ENCODE measurements around the gene TRERF1. TPM values are rescaled to one million over a fixed set of nuclear protein-coding genes. Genes with fewer than 3 reads are reported as not detected.

TRERF1 gene
- polyA plus RNA-seq, 3 donors = 0.58 to 10.0 (median 2.0) TPM

DNA sequence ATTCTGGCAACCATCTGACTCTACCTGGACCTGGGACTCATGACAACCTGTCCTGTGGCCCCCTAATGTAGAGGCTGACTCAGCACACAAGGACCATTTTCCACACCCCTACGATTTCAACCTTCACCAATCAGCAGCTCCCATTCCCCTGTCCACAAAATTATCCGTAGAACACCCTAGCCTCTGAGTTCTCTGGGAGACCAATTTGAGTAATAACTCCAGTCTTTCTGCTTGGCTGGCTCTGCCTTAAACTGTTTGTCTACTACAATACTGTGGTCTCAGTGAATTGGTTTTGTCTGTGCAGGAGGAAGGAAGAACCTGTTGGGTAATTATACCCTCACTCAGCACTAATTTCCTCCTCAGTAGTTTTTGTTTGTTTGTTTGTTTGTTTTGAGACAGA is 134.7 kb downstream of the TRERF1 start:
- TF ChIP-seq, protein P1, sequence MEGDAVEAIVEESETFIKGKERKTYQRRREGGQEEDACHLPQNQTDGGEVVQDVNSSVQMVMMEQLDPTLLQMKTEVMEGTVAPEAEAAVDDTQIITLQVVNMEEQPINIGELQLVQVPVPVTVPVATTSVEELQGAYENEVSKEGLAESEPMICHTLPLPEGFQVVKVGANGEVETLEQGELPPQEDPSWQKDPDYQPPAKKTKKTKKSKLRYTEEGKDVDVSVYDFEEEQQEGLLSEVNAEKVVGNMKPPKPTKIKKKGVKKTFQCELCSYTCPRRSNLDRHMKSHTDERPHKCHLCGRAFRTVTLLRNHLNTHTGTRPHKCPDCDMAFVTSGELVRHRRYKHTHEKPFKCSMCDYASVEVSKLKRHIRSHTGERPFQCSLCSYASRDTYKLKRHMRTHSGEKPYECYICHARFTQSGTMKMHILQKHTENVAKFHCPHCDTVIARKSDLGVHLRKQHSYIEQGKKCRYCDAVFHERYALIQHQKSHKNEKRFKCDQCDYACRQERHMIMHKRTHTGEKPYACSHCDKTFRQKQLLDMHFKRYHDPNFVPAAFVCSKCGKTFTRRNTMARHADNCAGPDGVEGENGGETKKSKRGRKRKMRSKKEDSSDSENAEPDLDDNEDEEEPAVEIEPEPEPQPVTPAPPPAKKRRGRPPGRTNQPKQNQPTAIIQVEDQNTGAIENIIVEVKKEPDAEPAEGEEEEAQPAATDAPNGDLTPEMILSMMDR (IDR thresholded peaks at IDR 0.05) = no peak
- peak overlapping the region; percentile 74 to 94 for H3K4me3 Mint-ChIP-seq

DNA sequence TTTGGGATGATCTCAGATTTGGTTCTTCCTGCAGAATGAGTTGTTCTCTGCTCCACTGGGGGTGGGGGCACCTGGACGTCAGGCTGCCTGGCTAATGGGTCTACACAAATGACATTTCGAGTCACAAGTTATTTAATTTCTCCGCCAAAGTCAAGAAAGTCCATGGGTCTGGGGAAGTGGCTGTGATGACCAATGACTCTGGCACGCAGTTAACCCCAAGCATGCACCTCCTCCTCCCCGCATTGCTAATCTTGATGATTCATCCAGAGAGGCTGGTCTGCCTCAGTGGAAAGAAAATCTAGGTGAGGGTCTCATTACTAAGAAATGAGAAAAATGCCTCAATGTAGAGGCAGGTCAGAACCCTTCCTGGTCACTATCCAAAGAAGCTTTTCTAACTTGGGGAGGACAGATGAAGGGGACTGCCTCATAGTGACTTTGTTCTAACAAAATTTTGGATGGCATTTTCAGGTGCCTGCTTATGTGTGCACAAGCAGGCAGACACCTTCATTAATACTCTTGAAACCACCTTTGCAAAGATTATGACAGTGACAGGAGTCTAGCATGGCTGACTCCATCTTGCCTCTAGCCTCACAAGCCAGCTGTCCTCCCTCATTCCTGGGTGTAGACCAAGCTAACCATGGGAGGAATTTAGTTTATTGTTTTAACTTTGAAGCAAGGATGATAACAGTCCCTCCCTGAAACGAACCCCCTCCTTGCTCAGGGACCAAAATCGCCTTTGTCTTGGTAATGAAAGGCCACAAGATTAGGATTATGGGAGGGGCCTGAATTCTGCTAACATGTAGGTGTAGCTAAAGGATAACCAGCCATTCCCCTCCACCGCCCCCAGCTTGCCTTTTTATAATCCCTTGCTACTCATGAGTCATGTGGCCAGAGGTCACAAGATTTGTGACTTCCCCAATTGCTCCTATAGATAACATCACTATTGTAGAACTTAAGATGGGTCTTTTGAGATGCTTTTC is 135.4 kb downstream of the TRERF1 start:
- Histone ChIP-seq H3K27me3 (ENCODE audit: control insufficient read depth in 2 of 2, insufficient read depth in 2 of 2, low read length in 2 of 2) (no peaks in the 10 kb centered on the region), H3K4me2 (replicated peaks; ENCODE audit: extremely low read depth, low read length, poor library complexity, severe bottlenecking) (peak overlapping the region; percentile 69), H3K9me3 (replicated peaks in 1 of 2; ENCODE audit: control insufficient read depth in 1 of 2, insufficient read depth in 1 of 2, low read length in 2 of 2) (no peaks in the 10 kb centered on the region), H4K20me1 (ENCODE audit: insufficient read depth, low read length) (no peaks in the 10 kb centered on the region), H3K27ac (ENCODE audit: low read depth in 1 of 2, low read length in 2 of 2) (peak overlapping the region; percentile 96 to 100), H3K36me3 (replicated peaks in 1 of 2; ENCODE audit: control insufficient read depth in 1 of 2, insufficient read depth in 2 of 2, low read length in 2 of 2) (peaks cover 4 to 12% of the 10 kb centered on the region in 2 donors), H2AFZ (ENCODE audit: insufficient read depth, low read depth, low read length, poor library complexity, severe bottlenecking) (peak overlapping the region; percentile 7), H3K79me2 (ENCODE audit: insufficient read depth, low read length) (peaks cover 81% of the 10 kb centered on the region), H3K9ac (ENCODE audit: insufficient read depth, low read length, poor library complexity, severe bottlenecking) (peak overlapping the region; percentile 75), H3K4me3 (replicated peaks in 1 of 3; ENCODE audit: low read depth in 2 of 3, low read length in 3 of 3) (peak overlapping the region in 1 of 3 experiments; percentile 33), H3K4me1 (ENCODE audit: control insufficient read depth in 1 of 2, insufficient read depth in 2 of 2, low read length in 2 of 2) (peaks cover 49 to 67% of the 10 kb centered on the region in 2 donors)
- Mint-ChIP-seq H3K4me1 (peaks cover 74% of the 10 kb centered on the region), H3K36me3 (peaks cover 11 to 17% of the 10 kb centered on the region in 2 donors), H3K27ac (peak overlapping the region; percentile 99 to 100 (median 100)), H3K4me3 (peak overlapping the region; percentile 74 to 94), H3K9me3 (peaks cover 2 to 3% (median 3%) of the 10 kb centered on the region in 7 donors), H3K27me3 (ENCODE audit: low read depth in 3 of 3) (peaks cover 0 to 2% (median 0%) of the 10 kb centered on the region in 3 donors)
- TF ChIP-seq, protein P1 (IDR thresholded peaks at IDR 0.05) = no peak
- intact Hi-C loops (cut with micrococcal nuclease) = loop anchor here (2.0 to 10.0 kb wide), 5 partner anchors 21 to 229 kb away; no protein-coding TSS in a partner anchor
- DNase-seq = peak; percentile 91 to 97 (median 92)
- WGBS (ENCODE audit: insufficient coverage) = 11% methylated on average over 2 of the region's 8 CpGs

More for the DNA sequence above, 134.7 kb downstream of the TRERF1 start:
- peak overlapping the region; percentile 69 for H3K4me2 ChIP-seq (replicated peaks; ENCODE audit: extremely low read depth, low read length, poor library complexity, severe bottlenecking)
- H3K4me3 ChIP-seq (replicated peaks in 1 of 3; ENCODE audit: low read depth in 2 of 3, low read length in 3 of 3) = peak overlapping the region in 1 of 3 experiments; percentile 33
- Mint-ChIP-seq H3K27ac (peak overlapping the region; percentile 99 to 100 (median 100)), H3K9me3 (peaks cover 2 to 6% (median 3%) of the 10 kb centered on the region in 7 donors), H3K4me1 (peaks cover 79% of the 10 kb centered on the region), H3K27me3 (ENCODE audit: low read depth in 3 of 3) (peaks cover 0 to 2% (median 0%) of the 10 kb centered on the region in 3 donors), H3K36me3 (peaks cover 6 to 10% of the 10 kb centered on the region in 2 donors)
- H3K27ac ChIP-seq (ENCODE audit: low read depth in 1 of 2, low read length in 2 of 2) = peak overlapping the region; percentile 96 to 100
- no peaks in the 10 kb centered on the region for H3K9me3 ChIP-seq (replicated peaks in 1 of 2; ENCODE audit: control insufficient read depth in 1 of 2, insufficient read depth in 1 of 2, low read length in 2 of 2)
- WGBS (ENCODE audit: insufficient coverage) = no CpG with 5 or more reads among the region's 2 CpGs
- no peaks in the 10 kb centered on the region for H3K27me3 ChIP-seq (ENCODE audit: control insufficient read depth in 2 of 2, insufficient read depth in 2 of 2, low read length in 2 of 2)
- peak; percentile 42 to 72 (median 70) for DNase-seq
- peaks cover 49 to 67% of the 10 kb centered on the region in 2 donors for H3K4me1 ChIP-seq (ENCODE audit: control insufficient read depth in 1 of 2, insufficient read depth in 2 of 2, low read length in 2 of 2)
- no peaks in the 10 kb centered on the region for H4K20me1 ChIP-seq (ENCODE audit: insufficient read depth, low read length)
- H3K79me2 ChIP-seq (ENCODE audit: insufficient read depth, low read length) = peaks cover 82% of the 10 kb centered on the region
- peaks cover 4 to 12% of the 10 kb centered on the region in 2 donors for H3K36me3 ChIP-seq (replicated peaks in 1 of 2; ENCODE audit: control insufficient read depth in 1 of 2, insufficient read depth in 2 of 2, low read length in 2 of 2)
- peak overlapping the region; percentile 7 for H2AFZ ChIP-seq (ENCODE audit: insufficient read depth, low read depth, low read length, poor library complexity, severe bottlenecking)
- intact Hi-C loops (cut with micrococcal nuclease) = loop anchor here (2.0 to 10.0 kb wide), 5 partner anchors 22 to 228 kb away; no protein-coding TSS in a partner anchor
- peak overlapping the region; percentile 75 for H3K9ac ChIP-seq (ENCODE audit: insufficient read depth, low read length, poor library complexity, severe bottlenecking)
